Muscle of leg (tissue), 16 donors: ENCODE data around the gene FALEC. TPM values are rescaled to one million over a fixed set of nuclear protein-coding genes. Genes with fewer than 3 reads are reported as not detected.

Source experiments
- DNase-seq: peaks from one replicate; pipeline ENCODE4 v3.0.0; 2013
- H3K27ac ChIP-seq: one replicate; pipeline ENCODE4 v1.5.1; 2013; ENCODE audit warnings: mild to moderate bottlenecking, low read length, control low read depth
- H3K27me3 ChIP-seq: one replicate; pipeline ENCODE4 v1.6.1; 2013; ENCODE audit warnings: low read length; ENCODE audit not compliant: control insufficient read depth, insufficient read depth
- H3K36me3 ChIP-seq: one replicate; pipeline ENCODE4 v1.6.1; 2013; ENCODE audit warnings: low read length; ENCODE audit not compliant: control insufficient read depth, insufficient read depth
- H3K4me1 ChIP-seq: one replicate; pipeline ENCODE4 v1.6.1; 2013; ENCODE audit warnings: low read length; ENCODE audit not compliant: control insufficient read depth, insufficient read depth
- H3K4me3 ChIP-seq: one replicate; pipeline ENCODE4 v1.5.1; 2013; ENCODE audit warnings: low read length, control low read depth
- H3K9me3 ChIP-seq: replicated peaks from 2 replicates; pipeline ENCODE4 v1.6.1; 2013; ENCODE audit warnings: low read depth, low read length; ENCODE audit not compliant: control insufficient read depth
- WGBS: methylation state at CpG from one replicate; pipeline ENCODE4 v1.1.5; 2013; ENCODE audit warnings: missing lambda C conversion rate; ENCODE audit not compliant: insufficient coverage; 5-methylcytosine and 5-hydroxymethylcytosine counted together
- long read RNA-seq, 11 donors: transcript quantifications; one replicate each; lab custom pipeline, GENCODE V29; 2026
- polyA plus RNA-seq, 8 donors: library from polyadenylated mRNA; unstranded; fragments of 120-200 nt; gene quantifications; one replicate each; pipeline versions ENCODE4 v1.2.1 to v1.2.3, GENCODE V29; 2013; ENCODE audit warnings: inconsistent platforms in 1 of 8, low replicate concordance in 1 of 8; ENCODE audit not compliant: insufficient read length in 8 of 8, insufficient read depth in 1 of 8
- total RNA-seq: library from RNA; stranded (reverse); fragments of 120-200 nt; gene quantifications from one replicate; pipeline ENCODE4 v1.2.4, GENCODE V29; 2013

FALEC gene
- total RNA-seq, result 0.84 TPM
- polyA plus RNA-seq, result 1 to 10 TPM in 2 of 8 donors, under 1 TPM in 5, not detected in 1; 0.32 to 1.6 (median 0.64) TPM
- long read RNA-seq, donor 1, result 0 reads
- long read RNA-seq, donor 2, result 0 reads
- long read RNA-seq, donor 3, result 0 reads
- long read RNA-seq, donor 4, result 0 reads
- long read RNA-seq, donor 5, result 0 reads
- long read RNA-seq, donor 6, result 0 reads
- long read RNA-seq, donor 7, result 0 reads
- long read RNA-seq, donor 8, result 0 reads
- long read RNA-seq, donor 9, result 0 reads
- long read RNA-seq, donor 10, result 0 reads
- long read RNA-seq, donor 11, result 0 reads

DNA sequence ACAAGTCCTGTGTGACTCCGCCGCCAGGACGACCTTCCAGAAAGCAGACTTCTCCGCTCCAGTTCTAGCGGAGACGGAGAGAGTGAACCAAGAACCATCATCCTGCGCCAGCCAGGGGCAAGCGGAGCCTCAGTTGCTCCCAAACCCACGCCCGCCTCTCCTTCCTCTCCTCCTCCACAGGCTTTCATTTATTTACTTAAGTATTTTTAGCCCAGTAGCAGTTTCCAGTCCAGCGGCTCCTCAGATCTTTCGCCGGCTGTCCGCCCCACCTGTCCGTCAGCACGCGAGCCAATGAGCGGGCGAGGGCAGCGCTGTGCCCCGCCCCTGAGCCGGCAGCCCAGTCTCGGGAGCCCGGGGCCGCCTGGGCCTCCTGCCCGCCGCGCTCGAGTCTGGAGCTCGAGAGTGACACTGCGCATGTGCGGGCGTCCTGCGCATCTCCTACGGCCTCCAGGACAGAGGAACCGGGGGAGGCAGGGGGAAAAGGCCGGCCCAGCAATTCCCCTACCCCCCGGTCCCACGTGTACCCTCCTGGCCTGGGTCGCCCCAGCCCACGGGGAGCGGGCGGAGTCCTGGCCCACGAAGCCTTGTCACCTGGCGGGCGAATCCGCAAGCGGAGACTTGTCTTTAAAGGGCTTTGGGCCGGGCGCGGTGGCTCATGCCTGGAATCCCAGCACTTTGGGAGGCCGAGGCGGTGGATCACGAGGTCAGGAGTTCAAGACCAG lies at the start of gene FALEC:
FALEC (plus strand) TSS at position 425 of the 722 bp plus-strand sequence.
- peak; percentile 98 for DNase-seq
- Histone ChIP-seq H3K36me3 (peaks cover 11% of the 10 kb centered on the region), H3K27me3 (no peaks in the 10 kb centered on the region), H3K4me1 (peaks cover 30% of the 10 kb centered on the region), H3K27ac (peak within 1 kb of the TSS; percentile 93), H3K4me3 (peak within 1 kb of the TSS; percentile 76), H3K9me3 (no peaks in the 10 kb centered on the region)
- WGBS, result 0% methylated on average over 45 of the region's 54 CpGs

DNA sequence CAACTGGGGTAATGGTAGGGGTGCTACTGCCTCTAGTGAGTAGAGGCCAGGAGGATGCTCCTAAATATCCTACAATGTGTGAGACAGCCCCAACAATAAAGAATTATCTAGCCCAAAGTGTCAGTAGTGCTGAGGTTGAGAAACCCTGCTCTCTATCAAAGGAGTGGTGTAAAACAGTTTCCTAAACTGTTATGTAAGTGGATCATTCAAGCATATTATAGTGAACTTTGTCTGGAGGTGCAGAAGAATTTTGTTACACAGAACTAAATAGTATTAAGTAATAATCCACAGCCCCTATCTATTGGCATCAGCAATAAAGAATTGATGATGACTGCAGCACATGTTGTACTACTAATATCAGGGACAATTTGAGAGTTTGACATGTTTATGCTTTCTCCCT lies 48.6 kb upstream of the FALEC start:
- H3K36me3 ChIP-seq, result peaks cover 50% of the 10 kb centered on the region
- H3K27me3 ChIP-seq, result no peaks in the 10 kb centered on the region
- H3K27ac ChIP-seq, result no peak overlapping the region
- H3K9me3 ChIP-seq, result no peaks in the 10 kb centered on the region
- no peak for DNase-seq
- no peak overlapping the region for H3K4me3 ChIP-seq
- H3K4me1 ChIP-seq, result no peaks in the 10 kb centered on the region

- H3K4me3 ChIP-seq, result no peak overlapping the region
- H3K27me3 ChIP-seq, result no peaks in the 10 kb centered on the region
- DNase-seq, result no peak
- no peaks in the 10 kb centered on the region for H3K4me1 ChIP-seq
- no peak overlapping the region for H3K27ac ChIP-seq
- no CpG with 5 or more reads among the region's 1 CpG for WGBS
- no peaks in the 10 kb centered on the region for H3K9me3 ChIP-seq
- peaks cover 53% of the 10 kb centered on the region for H3K36me3 ChIP-seq
Measured at GRCh38 chr1:150469291-150469690, 46.3 kb upstream of the FALEC start.

DNA sequence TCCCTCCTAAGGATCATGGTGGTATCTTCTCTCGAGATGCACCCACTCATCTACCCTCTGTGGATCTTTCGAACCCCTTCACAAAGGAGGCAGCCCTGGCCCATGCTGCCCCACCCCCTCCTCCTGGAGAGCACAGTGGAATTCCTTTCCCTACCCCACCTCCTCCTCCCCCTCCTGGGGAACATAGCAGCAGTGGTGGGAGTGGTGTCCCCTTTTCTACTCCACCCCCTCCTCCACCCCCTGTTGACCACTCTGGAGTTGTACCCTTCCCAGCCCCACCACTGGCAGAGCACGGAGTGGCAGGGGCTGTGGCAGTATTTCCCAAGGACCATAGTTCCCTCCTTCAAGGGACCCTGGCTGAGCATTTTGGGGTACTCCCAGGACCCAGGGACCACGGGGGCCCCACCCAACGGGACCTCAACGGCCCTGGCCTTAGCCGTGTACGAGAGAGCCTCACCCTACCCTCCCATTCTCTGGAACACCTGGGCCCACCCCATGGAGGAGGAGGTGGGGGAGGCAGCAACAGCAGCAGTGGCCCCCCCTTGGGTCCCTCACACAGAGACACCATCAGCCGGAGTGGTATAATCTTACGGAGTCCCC lies 42.9 kb upstream of the FALEC start:
- Histone ChIP-seq H3K27me3 (no peaks in the 10 kb centered on the region), H3K36me3 (peaks cover 35% of the 10 kb centered on the region), H3K4me1 (peaks cover 4% of the 10 kb centered on the region), H3K27ac (no peak overlapping the region), H3K4me3 (no peak overlapping the region), H3K9me3 (no peaks in the 10 kb centered on the region)
- 87% methylated on average over 8 of the region's 10 CpGs for WGBS
- no peak for DNase-seq

DNA sequence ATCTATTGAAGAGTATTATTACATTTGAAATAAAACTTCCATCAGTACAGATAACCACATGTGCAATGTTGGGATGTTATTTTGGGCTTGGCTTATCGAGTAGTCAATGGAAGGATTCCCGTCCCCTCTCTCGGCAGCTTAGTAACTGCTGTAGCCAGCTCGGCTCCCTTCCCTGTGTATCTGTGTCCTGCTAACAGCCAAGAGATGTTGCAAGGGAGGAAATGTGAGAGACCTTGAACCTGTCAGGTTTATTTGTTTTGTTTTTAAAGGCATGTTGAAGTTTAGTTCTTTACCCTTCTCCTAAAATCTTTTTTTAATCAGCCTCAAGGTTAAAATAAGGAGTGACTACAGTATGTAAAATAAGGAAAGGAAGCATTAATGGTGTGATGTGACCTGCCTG lies 41.9 kb upstream of the FALEC start:
- Histone ChIP-seq H3K4me1 (peaks cover 4% of the 10 kb centered on the region), H3K36me3 (peaks cover 32% of the 10 kb centered on the region), H3K27ac (no peak overlapping the region), H3K9me3 (no peaks in the 10 kb centered on the region), H3K4me3 (no peak overlapping the region), H3K27me3 (no peaks in the 10 kb centered on the region)
- 60% methylated on average over 1 of the region's 4 CpGs for WGBS
- DNase-seq, result peak; percentile 23

DNA sequence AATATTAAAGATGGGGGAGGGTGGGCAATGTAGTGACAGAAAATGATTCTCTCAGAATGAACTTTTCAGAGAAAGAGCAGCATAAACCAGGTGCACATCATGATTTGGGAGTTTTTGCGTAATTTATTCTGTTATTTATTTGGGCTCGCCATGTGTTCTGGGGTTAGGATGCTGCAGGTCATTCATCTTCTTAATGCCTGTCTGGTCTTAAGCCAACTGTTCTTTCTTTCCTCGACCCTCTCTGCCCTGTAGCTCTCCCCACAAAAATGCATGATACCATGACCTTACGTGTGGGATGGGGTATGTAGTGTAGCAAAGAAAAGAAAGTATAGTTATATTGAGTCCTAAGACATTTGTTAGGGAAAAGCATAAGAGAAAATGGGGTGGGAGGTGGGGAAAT lies 40.7 kb upstream of the FALEC start:
- WGBS, result no CpG with 5 or more reads among the region's 4 CpGs
- H3K9me3 ChIP-seq, result no peaks in the 10 kb centered on the region
- H3K36me3 ChIP-seq, result peaks cover 30% of the 10 kb centered on the region
- no peak for DNase-seq
- no peak overlapping the region for H3K27ac ChIP-seq
- H3K4me1 ChIP-seq, result peaks cover 4% of the 10 kb centered on the region
- no peak overlapping the region for H3K4me3 ChIP-seq
- no peaks in the 10 kb centered on the region for H3K27me3 ChIP-seq

DNA sequence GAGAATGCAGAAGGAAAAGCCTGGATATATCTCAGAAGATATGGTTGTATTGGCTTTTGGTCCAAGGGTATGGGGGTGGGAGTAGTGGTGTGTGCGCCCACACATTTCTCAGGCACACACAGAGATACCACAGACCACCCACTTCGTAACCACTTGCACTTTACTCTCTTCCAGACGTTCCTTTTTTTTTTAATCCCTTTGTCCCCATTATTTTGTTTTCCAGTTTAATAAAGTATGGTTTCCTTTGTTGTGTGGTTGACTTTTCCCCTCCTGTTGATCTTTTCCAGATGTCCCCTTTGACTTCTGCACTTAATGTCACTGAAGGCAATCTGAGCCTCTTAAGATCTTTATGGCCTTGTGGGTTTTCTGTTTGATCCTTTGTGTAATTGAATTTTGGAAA lies 38.8 kb upstream of the FALEC start:
- DNase-seq, result peak; percentile 35
- H3K4me3 ChIP-seq, result no peak overlapping the region

GRCh38 chr1:150477320-150477719 lies 38.2 kb upstream of the FALEC start:
- Histone ChIP-seq H3K4me1 (peaks cover 4% of the 10 kb centered on the region), H3K36me3 (peaks cover 8% of the 10 kb centered on the region), H3K9me3 (no peaks in the 10 kb centered on the region), H3K4me3 (no peak overlapping the region), H3K27ac (peak overlapping the region; percentile 3), H3K27me3 (no peaks in the 10 kb centered on the region)
- no CpG with 5 or more reads among the region's 1 CpG for WGBS
- DNase-seq, result no peak

More for the DNA sequence above, 38.8 kb upstream of the FALEC start:
- WGBS, result no CpG with 5 or more reads among the region's 3 CpGs
- Histone ChIP-seq H3K27ac (no peak overlapping the region), H3K9me3 (no peaks in the 10 kb centered on the region), H3K27me3 (no peaks in the 10 kb centered on the region), H3K36me3 (peaks cover 13% of the 10 kb centered on the region), H3K4me1 (peaks cover 4% of the 10 kb centered on the region)

GRCh38 chr1:150477733-150478132 lies 37.8 kb upstream of the FALEC start:
- H3K36me3 ChIP-seq, result peaks cover 3% of the 10 kb centered on the region
- H3K27ac ChIP-seq, result peak overlapping the region; percentile 3
- no peaks in the 10 kb centered on the region for H3K27me3 ChIP-seq
- WGBS, result 63% methylated on average over 2 of the region's 4 CpGs
- peaks cover 4% of the 10 kb centered on the region for H3K4me1 ChIP-seq
- H3K4me3 ChIP-seq, result no peak overlapping the region
- DNase-seq, result no peak
- no peaks in the 10 kb centered on the region for H3K9me3 ChIP-seq

DNA sequence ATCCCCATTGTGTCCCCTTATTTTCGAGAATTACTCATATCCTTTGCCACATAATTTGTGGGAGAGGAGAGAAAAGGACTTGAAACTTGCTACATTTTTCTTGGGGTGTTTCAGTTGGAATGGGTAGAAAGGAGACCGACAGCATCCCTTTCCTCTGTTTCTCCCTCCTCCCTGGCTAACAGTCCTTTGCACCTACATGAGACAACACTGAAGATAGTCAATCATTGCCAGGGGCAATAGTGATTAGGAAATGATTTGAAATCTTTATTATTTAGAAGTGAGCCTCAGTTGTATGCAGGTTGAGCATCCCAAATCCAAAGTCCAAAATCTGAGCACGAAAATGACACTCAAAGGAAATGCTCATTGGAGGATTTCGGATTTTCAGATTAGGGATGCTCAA lies 36.2 kb upstream of the FALEC start:
- no CpG with 5 or more reads among the region's 4 CpGs for WGBS
- H3K4me1 ChIP-seq, result peaks cover 4% of the 10 kb centered on the region
- H3K27me3 ChIP-seq, result no peaks in the 10 kb centered on the region
- no peaks in the 10 kb centered on the region for H3K36me3 ChIP-seq
- H3K4me3 ChIP-seq, result no peak overlapping the region
- DNase-seq, result no peak
- H3K9me3 ChIP-seq, result no peaks in the 10 kb centered on the region
- no peak overlapping the region for H3K27ac ChIP-seq
